ENCODE data around the gene NCF2.

NCF2 gene

DNA sequence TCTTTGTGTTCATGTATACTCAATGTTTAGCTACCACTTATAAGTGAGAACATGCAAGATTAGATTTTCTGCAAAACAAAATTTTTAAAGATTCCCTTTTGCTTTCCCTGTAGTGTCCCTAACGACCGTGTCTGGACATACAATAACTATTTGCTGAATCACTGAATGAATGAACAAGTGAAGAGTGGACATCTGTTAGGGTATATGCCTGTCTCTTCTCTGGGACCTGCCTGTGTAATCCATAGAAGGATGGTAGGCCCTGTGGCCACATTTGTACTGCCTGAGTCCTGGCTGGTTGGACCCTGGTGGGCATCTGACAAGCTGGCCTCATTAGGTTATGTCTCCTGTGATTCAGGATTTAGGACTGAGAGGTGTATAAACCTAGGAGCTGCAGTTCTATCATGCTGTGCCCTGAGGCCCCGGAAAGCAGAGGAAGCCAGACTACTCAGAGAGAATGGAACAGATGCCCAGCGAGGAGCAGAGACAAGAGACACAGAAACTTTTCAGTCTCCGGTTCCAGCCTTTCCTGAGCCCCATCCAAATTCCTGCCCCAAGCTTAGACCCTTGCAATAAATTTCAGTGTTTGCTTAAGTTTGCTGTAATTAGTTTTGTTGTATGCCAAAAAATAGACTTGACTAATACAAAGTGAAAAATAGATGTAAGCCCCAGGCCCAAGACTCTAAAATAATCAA is 7.5 kb upstream of the NCF2 start:
- Histone ChIP-seq H3K4me3 (ENCODE audit: low read length) (no peak overlapping the region), H3K9ac (ENCODE audit: low read depth, low read length) (no peak overlapping the region), H3K36me3 (ENCODE audit: insufficient read depth, low read length) (no peaks in the 10 kb centered on the region), H3K4me1 (ENCODE audit: insufficient read depth, low read length) (no peaks in the 10 kb centered on the region; the same call in 1 of the 2 replicates), H3K27ac (ENCODE audit: low read depth, low read length) (no peak overlapping the region), H3K9me3 (ENCODE audit: insufficient read depth, low read depth, low read length) (no peaks in the 10 kb centered on the region), H3K27me3 (ENCODE audit: insufficient read depth, low read length) (no peaks in the 10 kb centered on the region)
- 89% methylated on average over 5 of the region's 5 CpGs for WGBS

DNA sequence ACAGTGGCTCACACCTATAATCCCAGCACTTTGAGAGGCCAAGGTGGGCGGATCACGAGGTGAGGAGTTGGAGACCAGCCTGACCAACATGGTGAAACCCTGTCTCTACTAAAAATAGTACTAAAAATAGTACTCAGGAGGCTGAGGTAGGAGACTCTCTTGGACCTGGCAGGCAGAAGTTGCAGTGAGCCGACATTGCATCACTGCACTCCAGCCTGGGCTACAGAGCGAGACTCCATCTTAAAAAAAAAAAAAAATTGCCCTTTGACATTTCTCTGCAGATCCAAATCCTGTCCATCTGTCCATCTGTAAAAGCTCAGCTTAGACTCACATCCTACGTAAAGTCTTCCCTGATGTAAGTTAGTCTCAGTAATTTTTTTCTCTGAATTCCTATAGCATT is 6.2 kb upstream of the NCF2 start:
- H3K9ac ChIP-seq (ENCODE audit: low read depth, low read length) = no peak overlapping the region
- 96% methylated on average over 5 of the region's 5 CpGs for WGBS
- H3K4me1 ChIP-seq (ENCODE audit: insufficient read depth, low read length) = no peaks in the 10 kb centered on the region; the same call in 1 of the 2 replicates
- H3K27me3 ChIP-seq (ENCODE audit: insufficient read depth, low read length) = no peaks in the 10 kb centered on the region
- no peak overlapping the region for H3K4me3 ChIP-seq (ENCODE audit: low read length)
- no peak overlapping the region for H3K27ac ChIP-seq (ENCODE audit: low read depth, low read length)
- no peaks in the 10 kb centered on the region for H3K9me3 ChIP-seq (ENCODE audit: insufficient read depth, low read depth, low read length)
- H3K36me3 ChIP-seq (ENCODE audit: insufficient read depth, low read length) = no peaks in the 10 kb centered on the region

- 95% methylated on average over 2 of the region's 2 CpGs for WGBS
- no peaks in the 10 kb centered on the region for H3K9me3 ChIP-seq (ENCODE audit: insufficient read depth, low read depth, low read length)
- H3K4me1 ChIP-seq (ENCODE audit: insufficient read depth, low read length) = no peaks in the 10 kb centered on the region; the same call in 1 of the 2 replicates
- no peak overlapping the region for H3K27ac ChIP-seq (ENCODE audit: low read depth, low read length)
- H3K4me3 ChIP-seq (ENCODE audit: low read length) = no peak overlapping the region
- no peaks in the 10 kb centered on the region for H3K36me3 ChIP-seq (ENCODE audit: insufficient read depth, low read length)
- H3K9ac ChIP-seq (ENCODE audit: low read depth, low read length) = no peak overlapping the region
- H3K27me3 ChIP-seq (ENCODE audit: insufficient read depth, low read length) = no peaks in the 10 kb centered on the region
Observed at GRCh38 chr1:183595537-183595936, 5.3 kb upstream of the NCF2 start.

DNA sequence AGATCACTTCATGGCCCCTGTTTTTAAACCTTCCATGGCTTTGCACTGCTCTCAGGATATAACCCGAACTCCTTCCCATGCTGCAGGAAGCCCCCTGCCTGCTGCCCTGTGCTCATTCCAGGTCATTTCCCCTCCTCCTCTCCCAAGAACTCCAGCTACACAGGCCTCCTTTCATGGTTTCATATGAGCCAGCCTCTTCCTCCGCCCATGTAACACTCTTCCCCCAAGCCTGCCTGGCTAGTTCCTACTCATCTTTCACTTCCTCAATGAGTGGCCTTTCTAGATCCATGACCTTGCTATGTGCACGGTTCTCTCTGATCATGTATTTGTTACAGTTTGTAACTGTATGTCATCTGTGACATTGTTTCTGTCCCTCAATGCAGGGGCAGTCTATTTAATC is 3.1 kb upstream of the NCF2 start:
- 83% methylated on average over 3 of the region's 3 CpGs for WGBS
- Histone ChIP-seq H3K4me3 (ENCODE audit: low read length) (no peak overlapping the region), H3K27ac (ENCODE audit: low read depth, low read length) (no peak overlapping the region), H3K4me1 (ENCODE audit: insufficient read depth, low read length) (peaks cover 5% of the 10 kb centered on the region), H3K36me3 (ENCODE audit: insufficient read depth, low read length) (no peaks in the 10 kb centered on the region), H3K27me3 (ENCODE audit: insufficient read depth, low read length) (no peaks in the 10 kb centered on the region), H3K9ac (ENCODE audit: low read depth, low read length) (no peak overlapping the region), H3K9me3 (ENCODE audit: insufficient read depth, low read depth, low read length) (no peaks in the 10 kb centered on the region)

- no peaks in the 10 kb centered on the region for H3K36me3 ChIP-seq (ENCODE audit: insufficient read depth, low read length)
- H3K4me3 ChIP-seq (ENCODE audit: low read length) = no peak overlapping the region
- peaks cover 5% of the 10 kb centered on the region for H3K4me1 ChIP-seq (ENCODE audit: insufficient read depth, low read length)
- 90% methylated on average over 7 of the region's 7 CpGs for WGBS
- no peak overlapping the region for H3K27ac ChIP-seq (ENCODE audit: low read depth, low read length)
- no peaks in the 10 kb centered on the region for H3K27me3 ChIP-seq (ENCODE audit: insufficient read depth, low read length)
- no peak overlapping the region for H3K9ac ChIP-seq (ENCODE audit: low read depth, low read length)
- no peaks in the 10 kb centered on the region for H3K9me3 ChIP-seq (ENCODE audit: insufficient read depth, low read depth, low read length)
Observed at GRCh38 chr1:183592733-183593132, 2.5 kb upstream of the NCF2 start.

GRCh38 chr1:183589874-183590243 is 400 bp downstream of the NCF2 start:
- no peaks in the 10 kb centered on the region for H3K9me3 ChIP-seq (ENCODE audit: insufficient read depth, low read depth, low read length)
- no peak overlapping the region for H3K27ac ChIP-seq (ENCODE audit: low read depth, low read length)
- peaks cover 5% of the 10 kb centered on the region for H3K4me1 ChIP-seq (ENCODE audit: insufficient read depth, low read length)
- WGBS = 91% methylated on average over 4 of the region's 4 CpGs
- no peak overlapping the region for H3K4me3 ChIP-seq (ENCODE audit: low read length)
- no peaks in the 10 kb centered on the region for H3K36me3 ChIP-seq (ENCODE audit: insufficient read depth, low read length)
- H3K27me3 ChIP-seq (ENCODE audit: insufficient read depth, low read length) = no peaks in the 10 kb centered on the region
- no peak overlapping the region for H3K9ac ChIP-seq (ENCODE audit: low read depth, low read length)

- H3K4me1 ChIP-seq (ENCODE audit: insufficient read depth, low read length) = peaks cover 5% of the 10 kb centered on the region
- no peaks in the 10 kb centered on the region for H3K36me3 ChIP-seq (ENCODE audit: insufficient read depth, low read length)
- H3K27ac ChIP-seq (ENCODE audit: low read depth, low read length) = no peak overlapping the region
- no peak overlapping the region for H3K9ac ChIP-seq (ENCODE audit: low read depth, low read length)
- no peak overlapping the region for H3K4me3 ChIP-seq (ENCODE audit: low read length)
- WGBS = 90% methylated on average over 5 of the region's 5 CpGs
- no peaks in the 10 kb centered on the region for H3K9me3 ChIP-seq (ENCODE audit: insufficient read depth, low read depth, low read length)
- no peaks in the 10 kb centered on the region for H3K27me3 ChIP-seq (ENCODE audit: insufficient read depth, low read length)
Observed at GRCh38 chr1:183589384-183589783, 875 bp downstream of the NCF2 start.

- no peaks in the 10 kb centered on the region for H3K36me3 ChIP-seq (ENCODE audit: insufficient read depth, low read length)
- H3K4me1 ChIP-seq (ENCODE audit: insufficient read depth, low read length) = peaks cover 5% of the 10 kb centered on the region
- H3K9me3 ChIP-seq (ENCODE audit: insufficient read depth, low read depth, low read length) = no peaks in the 10 kb centered on the region
- H3K9ac ChIP-seq (ENCODE audit: low read depth, low read length) = no peak overlapping the region
- no peak overlapping the region for H3K4me3 ChIP-seq (ENCODE audit: low read length)
- H3K27me3 ChIP-seq (ENCODE audit: insufficient read depth, low read length) = no peaks in the 10 kb centered on the region
- H3K27ac ChIP-seq (ENCODE audit: low read depth, low read length) = no peak overlapping the region
Observed at GRCh38 chr1:183588827-183589226, 1.4 kb downstream of the NCF2 start.

GRCh38 chr1:183586926-183587325 is 3.3 kb downstream of the NCF2 start:
- H3K4me1 ChIP-seq (ENCODE audit: insufficient read depth, low read length) = peaks cover 5% of the 10 kb centered on the region

GRCh38 chr1:183586455-183586854 is 3.8 kb downstream of the NCF2 start:
- Histone ChIP-seq H3K4me1 (ENCODE audit: insufficient read depth, low read length) (peaks cover 5% of the 10 kb centered on the region), H3K27me3 (ENCODE audit: insufficient read depth, low read length) (no peaks in the 10 kb centered on the region), H3K27ac (ENCODE audit: low read depth, low read length) (no peak overlapping the region), H3K36me3 (ENCODE audit: insufficient read depth, low read length) (no peaks in the 10 kb centered on the region), H3K9ac (ENCODE audit: low read depth, low read length) (no peak overlapping the region), H3K4me3 (ENCODE audit: low read length) (no peak overlapping the region), H3K9me3 (ENCODE audit: insufficient read depth, low read depth, low read length) (no peaks in the 10 kb centered on the region)
- 94% methylated on average over 1 of the region's 1 CpG for WGBS

More at GRCh38 chr1:183586926-183587325, 3.3 kb downstream of the NCF2 start:
- H3K27ac ChIP-seq (ENCODE audit: low read depth, low read length) = no peak overlapping the region
- H3K27me3 ChIP-seq (ENCODE audit: insufficient read depth, low read length) = no peaks in the 10 kb centered on the region
- no peak overlapping the region for H3K9ac ChIP-seq (ENCODE audit: low read depth, low read length)
- H3K4me3 ChIP-seq (ENCODE audit: low read length) = no peak overlapping the region
- WGBS = 90% methylated on average over 8 of the region's 8 CpGs
- H3K36me3 ChIP-seq (ENCODE audit: insufficient read depth, low read length) = no peaks in the 10 kb centered on the region
- no peaks in the 10 kb centered on the region for H3K9me3 ChIP-seq (ENCODE audit: insufficient read depth, low read depth, low read length)

DNA sequence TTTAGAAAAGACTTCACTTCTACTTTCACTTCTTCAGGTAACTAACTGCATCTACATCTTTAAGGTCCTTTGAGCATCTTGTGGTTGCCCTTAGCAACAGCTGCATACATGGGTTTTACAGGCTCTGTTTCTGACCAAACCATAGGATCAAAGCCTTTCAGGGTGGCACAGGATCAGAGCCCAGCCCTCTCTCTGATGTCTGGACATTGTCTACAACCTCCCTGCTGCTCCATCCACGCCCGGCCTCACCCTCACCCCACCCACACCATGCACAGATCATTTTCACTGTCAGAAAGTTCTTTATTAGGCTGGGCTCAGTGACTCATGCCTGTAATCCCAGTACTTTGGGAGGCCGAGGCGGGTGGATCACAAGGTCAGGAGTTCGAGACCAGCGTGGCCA is 5.2 kb downstream of the NCF2 start:
- H3K36me3 ChIP-seq (ENCODE audit: insufficient read depth, low read length) = no peaks in the 10 kb centered on the region
- peaks cover 5% of the 10 kb centered on the region for H3K4me1 ChIP-seq (ENCODE audit: insufficient read depth, low read length)
- 94% methylated on average over 6 of the region's 6 CpGs for WGBS
- H3K9me3 ChIP-seq (ENCODE audit: insufficient read depth, low read depth, low read length) = no peaks in the 10 kb centered on the region
- H3K4me3 ChIP-seq (ENCODE audit: low read length) = no peak overlapping the region
- H3K9ac ChIP-seq (ENCODE audit: low read depth, low read length) = no peak overlapping the region
- no peaks in the 10 kb centered on the region for H3K27me3 ChIP-seq (ENCODE audit: insufficient read depth, low read length)
- H3K27ac ChIP-seq (ENCODE audit: low read depth, low read length) = no peak overlapping the region

DNA sequence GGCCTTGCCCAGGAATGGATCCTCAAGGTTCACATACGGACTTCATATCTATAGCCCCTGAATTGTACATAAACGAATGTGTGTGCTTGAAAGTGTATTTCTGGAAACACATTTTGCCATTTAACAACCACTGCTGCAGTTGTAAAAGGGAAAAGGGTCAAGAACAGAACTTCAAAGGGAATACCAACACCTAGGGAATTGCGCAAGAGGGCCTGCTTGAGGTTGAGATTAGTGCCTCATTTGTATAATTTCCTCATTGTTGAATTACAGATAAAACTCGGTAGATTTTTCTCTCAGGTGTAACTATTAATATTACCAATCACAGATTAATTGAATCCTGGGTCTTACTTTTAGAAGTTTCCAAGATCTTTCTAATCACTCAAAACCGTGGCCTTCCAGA is 6.1 kb downstream of the NCF2 start:
- Histone ChIP-seq H3K36me3 (ENCODE audit: insufficient read depth, low read length) (no peaks in the 10 kb centered on the region), H3K4me1 (ENCODE audit: insufficient read depth, low read length) (peaks cover 5% of the 10 kb centered on the region), H3K9me3 (ENCODE audit: insufficient read depth, low read depth, low read length) (no peaks in the 10 kb centered on the region), H3K27me3 (ENCODE audit: insufficient read depth, low read length) (no peaks in the 10 kb centered on the region), H3K9ac (ENCODE audit: low read depth, low read length) (no peak overlapping the region), H3K4me3 (ENCODE audit: low read length) (no peak overlapping the region), H3K27ac (ENCODE audit: low read depth, low read length) (no peak overlapping the region)
- WGBS = 94% methylated on average over 4 of the region's 5 CpGs
